HEK293 (cell line): Measurements from ENCODE around the gene CNTFR.

ENCODE experiments used
- CTCF ChIA-PET: fragments of 350-600 bp; formaldehyde crosslinking; extraction: SDS; loops from one replicate; lab custom pipeline; 2021; ENCODE audit warnings: antibody characterized with exemption; lab: Yijun Ruan, JAX
- POLR2A ChIA-PET: fragments of 300-600 bp; formaldehyde crosslinking; extraction: SDS; loops from one replicate; lab custom pipeline; 2020; ENCODE audit warnings: antibody characterized with exemption, inconsistent platforms; lab: Yijun Ruan, JAX
- H3K27ac ChIP-seq: fragments of 200-500 bp; sonication (Bioruptor generic); 2 replicates; pipeline ENCODE4 v1.5.1; 2014; ENCODE audit warnings: low read depth, low read length, control low read depth, inconsistent platforms; ENCODE audit errors: extremely low read depth
- H3K36me3 ChIP-seq, 2 experiments: fragments of 200-500 bp in 1 of 2; sonication (Bioruptor generic) in 1 of 2; 1 replicate in 1 of 2; 2 replicates in 1 of 2; pipeline ENCODE4 v1.5.1; 2014 to 2017; ENCODE audit warnings: inconsistent platforms in 2 of 2, low read length in 2 of 2; ENCODE audit not compliant: control insufficient read depth in 2 of 2, insufficient read depth in 1 of 2
- H3K4me1 ChIP-seq: fragments of 200-500 bp; sonication (Bioruptor generic); 2 replicates; pipeline ENCODE4 v1.5.1; 2014; ENCODE audit warnings: mild to moderate bottlenecking, low read length, inconsistent platforms; ENCODE audit not compliant: control insufficient read depth, insufficient read depth
- H3K4me3 ChIP-seq: 2 replicates; pipeline ENCODE4 v1.5.1; 2011; ENCODE audit warnings: low read depth, mild to moderate bottlenecking, control low read depth, low read length, moderate library complexity
- H3K9me3 ChIP-seq: fragments of 200-500 bp; sonication (Bioruptor generic); 2 replicates; pipeline ENCODE4 v1.5.1; 2014; ENCODE audit warnings: low read depth, low read length, inconsistent platforms; ENCODE audit not compliant: control insufficient read depth, insufficient read depth
- FEZF1 ChIP-seq: fragments of 450-650 bp; formaldehyde crosslinking; IDR thresholded peaks from 2 replicates; pipeline ENCODE4 v1.5.1; 2016; ENCODE audit warnings: missing biosample characterization, missing genetic modification characterization
- KLF16 ChIP-seq: fragments of 450-650 bp; formaldehyde crosslinking; IDR thresholded peaks from 2 replicates; pipeline ENCODE4 v1.5.1; 2017; ENCODE audit warnings: missing biosample characterization, missing genetic modification characterization
- KLF8 ChIP-seq: fragments of 450-650 bp; formaldehyde crosslinking; IDR thresholded peaks from 2 replicates; pipeline ENCODE4 v1.5.1; 2016; ENCODE audit warnings: missing biosample characterization, missing genetic modification characterization
- WT1 ChIP-seq: fragments of 450-650 bp; formaldehyde crosslinking; IDR thresholded peaks from 2 replicates; pipeline ENCODE4 v1.5.1; 2016; ENCODE audit warnings: missing biosample characterization, missing genetic modification characterization
- ZBTB20 ChIP-seq: fragments of 450-650 bp; formaldehyde crosslinking; IDR thresholded peaks from 2 replicates; pipeline ENCODE4 v1.5.1; 2016; ENCODE audit warnings: missing biosample characterization, missing genetic modification characterization
- ZNF132 ChIP-seq: fragments of 450-650 bp; formaldehyde crosslinking; IDR thresholded peaks from 2 replicates; pipeline ENCODE4 v1.5.1; 2017; ENCODE audit warnings: missing biosample characterization, missing genetic modification characterization, borderline replicate concordance
- ZNF140 ChIP-seq: fragments of 450-650 bp; formaldehyde crosslinking; IDR thresholded peaks from 2 replicates; pipeline ENCODE4 v1.5.1; 2016; ENCODE audit warnings: missing biosample characterization, missing genetic modification characterization
- ZNF549 ChIP-seq: fragments of 450-650 bp; IDR thresholded peaks from 2 replicates; pipeline ENCODE4 v1.5.1; 2018; ENCODE audit warnings: missing biosample characterization, missing genetic modification characterization, mild to moderate bottlenecking, inconsistent platforms, moderate library complexity
- ZNF561 ChIP-seq: fragments of 450-650 bp; IDR thresholded peaks from 2 replicates; pipeline ENCODE4 v1.5.1; 2018; ENCODE audit warnings: missing biosample characterization, missing genetic modification characterization, borderline replicate concordance
- ZNF571 ChIP-seq: fragments of 450-650 bp; formaldehyde crosslinking; IDR thresholded peaks from 2 replicates; pipeline ENCODE4 v1.5.0; 2017; ENCODE audit warnings: missing biosample characterization, missing genetic modification characterization
- ZNF610 ChIP-seq: fragments of 450-650 bp; formaldehyde crosslinking; IDR thresholded peaks from 2 replicates; pipeline ENCODE4 v1.5.1; 2016; ENCODE audit warnings: missing biosample characterization, missing genetic modification characterization, borderline replicate concordance
- ZNF624 ChIP-seq: fragments of 450-650 bp; formaldehyde crosslinking; IDR thresholded peaks from 2 replicates; pipeline ENCODE4 v1.5.1; 2017; ENCODE audit warnings: missing biosample characterization, missing genetic modification characterization
- ZNF629 ChIP-seq: fragments of 450-650 bp; formaldehyde crosslinking; IDR thresholded peaks from 2 replicates; pipeline ENCODE4 v1.5.1; 2017; ENCODE audit warnings: missing biosample characterization, missing genetic modification characterization
- ZNF654 ChIP-seq: fragments of 450-650 bp; formaldehyde crosslinking; IDR thresholded peaks from 2 replicates; pipeline ENCODE4 v1.5.1; 2016; ENCODE audit warnings: low read depth, missing biosample characterization, missing genetic modification characterization
- ZNF837 ChIP-seq: fragments of 450-650 bp; formaldehyde crosslinking; IDR thresholded peaks from 2 replicates; pipeline ENCODE4 v1.5.1; 2016; ENCODE audit warnings: missing biosample characterization, missing genetic modification characterization
- ZSCAN16 ChIP-seq: fragments of 450-650 bp; formaldehyde crosslinking; IDR thresholded peaks from 2 replicates; pipeline ENCODE4 v1.5.1; 2016; ENCODE audit warnings: missing biosample characterization, missing genetic modification characterization
- TF ChIP-seq, protein P1 (sequence below): fragments of 450-650 bp; IDR thresholded peaks from 2 replicates; pipeline ENCODE4 v1.5.1; 2018; ENCODE audit warnings: missing biosample characterization, missing genetic modification characterization
- TF ChIP-seq, protein P2 (sequence below): fragments of 450-650 bp; formaldehyde crosslinking; IDR thresholded peaks from 2 replicates; pipeline ENCODE4 v1.5.1; 2017; ENCODE audit warnings: missing biosample characterization, missing genetic modification characterization
- TF ChIP-seq, protein P3 (sequence below): fragments of 450-650 bp; formaldehyde crosslinking; IDR thresholded peaks from 2 replicates; pipeline ENCODE4 v1.5.1; 2016; ENCODE audit warnings: missing biosample characterization, missing genetic modification characterization
- TF ChIP-seq, protein P4 (sequence below): fragments of 450-650 bp; formaldehyde crosslinking; IDR thresholded peaks from 2 replicates; pipeline ENCODE4 v1.5.1; 2016; ENCODE audit warnings: missing biosample characterization, missing genetic modification characterization

CNTFR gene

DNA sequence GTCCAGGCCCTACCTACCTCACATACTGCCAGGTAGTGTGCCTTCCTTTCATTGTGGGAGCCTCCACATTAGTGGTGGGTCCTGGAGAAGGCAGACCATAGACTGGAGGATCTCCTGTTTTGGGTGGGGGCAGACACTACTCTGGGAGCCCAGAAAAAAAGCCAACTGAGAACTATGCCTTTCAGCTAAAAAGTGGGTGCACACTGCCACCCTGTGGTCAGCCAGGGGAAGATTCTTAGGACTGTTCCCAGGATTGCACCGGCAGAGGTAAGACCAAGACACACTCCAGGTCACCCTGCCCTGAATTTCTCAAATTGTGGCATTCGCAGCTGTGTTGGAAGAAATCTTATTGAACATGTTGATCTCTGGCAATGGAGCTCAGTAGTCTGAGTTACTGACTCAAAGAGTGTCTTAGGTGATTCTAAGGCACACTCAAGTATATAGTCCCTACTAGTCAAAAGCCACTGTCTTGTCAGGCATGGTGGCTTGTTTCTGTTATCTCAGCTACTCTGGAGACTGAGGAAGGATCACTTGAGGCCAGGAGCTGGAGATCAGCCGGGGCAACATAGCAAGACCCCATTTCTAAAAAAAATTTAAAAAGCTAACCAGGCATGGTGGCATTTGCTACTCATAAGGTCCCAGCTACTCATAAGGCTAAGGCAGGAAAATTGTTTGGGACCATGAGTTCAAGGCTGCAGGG, 44.5 kb upstream of the CNTFR start (continued):
- no peak for TF ChIP-seq KLF8 (tag by site-specific recombination)
- TF ChIP-seq, all 188 proteins: peak for 9

DNA sequence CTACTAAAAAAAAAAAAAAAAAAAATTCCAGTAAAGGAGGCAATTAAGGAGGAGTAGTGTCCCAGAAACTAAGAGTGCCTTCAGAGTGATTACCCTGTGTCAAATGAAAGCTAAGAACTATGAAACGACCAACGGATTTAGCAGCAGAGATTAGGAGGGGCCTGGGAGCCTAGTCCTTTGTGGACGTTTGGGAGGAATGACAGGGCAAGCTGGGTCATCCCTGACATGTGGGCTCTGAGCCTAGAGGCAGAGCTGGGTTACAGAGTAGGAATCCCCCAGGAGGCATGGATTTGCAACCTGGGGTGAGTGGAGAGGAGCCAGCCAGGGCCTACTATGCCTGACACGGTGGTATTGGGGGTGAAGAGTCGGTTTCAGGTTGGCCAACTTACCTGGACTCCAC, 43.6 kb upstream of the CNTFR start:
- POLR2A ChIA-PET = interaction anchor here (0.6 to 7.0 kb wide), 9 partner anchors 13 to 464 kb away, joined by 3 to 90 read pairs (median 4); partner anchors contain the start of genes DCTN3, GALT and RPP25L
- H3K4me1 ChIP-seq = no peaks in the 10 kb centered on the region; the same call in 1 of the 2 replicates
- no peak for TF ChIP-seq KLF16 (tag by site-specific recombination)
- no peak for TF ChIP-seq ZNF624 (tag by site-specific recombination)
- TF ChIP-seq ZNF837 (tag by site-specific recombination) = no peak
- TF ChIP-seq ZNF561 (tag by site-specific recombination) = no peak
- TF ChIP-seq ZNF549 = no peak
- no peak for TF ChIP-seq WT1 (tag by site-specific recombination)
- TF ChIP-seq ZBTB20 = no peak
- TF ChIP-seq ZNF629 = no peak
- TF ChIP-seq, protein P1, sequence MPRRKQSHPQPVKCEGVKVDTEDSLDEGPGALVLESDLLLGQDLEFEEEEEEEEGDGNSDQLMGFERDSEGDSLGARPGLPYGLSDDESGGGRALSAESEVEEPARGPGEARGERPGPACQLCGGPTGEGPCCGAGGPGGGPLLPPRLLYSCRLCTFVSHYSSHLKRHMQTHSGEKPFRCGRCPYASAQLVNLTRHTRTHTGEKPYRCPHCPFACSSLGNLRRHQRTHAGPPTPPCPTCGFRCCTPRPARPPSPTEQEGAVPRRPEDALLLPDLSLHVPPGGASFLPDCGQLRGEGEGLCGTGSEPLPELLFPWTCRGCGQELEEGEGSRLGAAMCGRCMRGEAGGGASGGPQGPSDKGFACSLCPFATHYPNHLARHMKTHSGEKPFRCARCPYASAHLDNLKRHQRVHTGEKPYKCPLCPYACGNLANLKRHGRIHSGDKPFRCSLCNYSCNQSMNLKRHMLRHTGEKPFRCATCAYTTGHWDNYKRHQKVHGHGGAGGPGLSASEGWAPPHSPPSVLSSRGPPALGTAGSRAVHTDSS (tag by site-specific recombination) = no peak
- TF ChIP-seq ZNF654 = no peak
- no peak for TF ChIP-seq ZNF610
- TF ChIP-seq, protein P2, sequence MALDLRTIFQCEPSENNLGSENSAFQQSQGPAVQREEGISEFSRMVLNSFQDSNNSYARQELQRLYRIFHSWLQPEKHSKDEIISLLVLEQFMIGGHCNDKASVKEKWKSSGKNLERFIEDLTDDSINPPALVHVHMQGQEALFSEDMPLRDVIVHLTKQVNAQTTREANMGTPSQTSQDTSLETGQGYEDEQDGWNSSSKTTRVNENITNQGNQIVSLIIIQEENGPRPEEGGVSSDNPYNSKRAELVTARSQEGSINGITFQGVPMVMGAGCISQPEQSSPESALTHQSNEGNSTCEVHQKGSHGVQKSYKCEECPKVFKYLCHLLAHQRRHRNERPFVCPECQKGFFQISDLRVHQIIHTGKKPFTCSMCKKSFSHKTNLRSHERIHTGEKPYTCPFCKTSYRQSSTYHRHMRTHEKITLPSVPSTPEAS (tag by site-specific recombination) = no peak
- TF ChIP-seq, protein P3, sequence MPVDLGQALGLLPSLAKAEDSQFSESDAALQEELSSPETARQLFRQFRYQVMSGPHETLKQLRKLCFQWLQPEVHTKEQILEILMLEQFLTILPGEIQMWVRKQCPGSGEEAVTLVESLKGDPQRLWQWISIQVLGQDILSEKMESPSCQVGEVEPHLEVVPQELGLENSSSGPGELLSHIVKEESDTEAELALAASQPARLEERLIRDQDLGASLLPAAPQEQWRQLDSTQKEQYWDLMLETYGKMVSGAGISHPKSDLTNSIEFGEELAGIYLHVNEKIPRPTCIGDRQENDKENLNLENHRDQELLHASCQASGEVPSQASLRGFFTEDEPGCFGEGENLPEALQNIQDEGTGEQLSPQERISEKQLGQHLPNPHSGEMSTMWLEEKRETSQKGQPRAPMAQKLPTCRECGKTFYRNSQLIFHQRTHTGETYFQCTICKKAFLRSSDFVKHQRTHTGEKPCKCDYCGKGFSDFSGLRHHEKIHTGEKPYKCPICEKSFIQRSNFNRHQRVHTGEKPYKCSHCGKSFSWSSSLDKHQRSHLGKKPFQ (tag by site-specific recombination) = no peak
- no peak for TF ChIP-seq ZNF140 (tag by site-specific recombination)
- TF ChIP-seq ZSCAN16 (tag by site-specific recombination) = no peak
- no peak for TF ChIP-seq ZNF132
- TF ChIP-seq FEZF1 (tag by site-specific recombination) = no peak
- TF ChIP-seq, protein P4, sequence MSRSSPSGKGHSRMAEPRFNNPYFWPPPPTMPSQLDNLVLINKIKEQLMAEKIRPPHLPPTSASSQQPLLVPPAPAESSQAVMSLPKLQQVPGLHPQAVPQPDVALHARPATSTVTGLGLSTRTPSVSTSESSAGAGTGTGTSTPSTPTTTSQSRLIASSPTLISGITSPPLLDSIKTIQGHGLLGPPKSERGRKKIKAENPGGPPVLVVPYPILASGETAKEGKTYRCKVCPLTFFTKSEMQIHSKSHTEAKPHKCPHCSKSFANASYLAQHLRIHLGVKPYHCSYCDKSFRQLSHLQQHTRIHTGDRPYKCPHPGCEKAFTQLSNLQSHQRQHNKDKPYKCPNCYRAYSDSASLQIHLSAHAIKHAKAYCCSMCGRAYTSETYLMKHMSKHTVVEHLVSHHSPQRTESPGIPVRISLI (tag by site-specific recombination) = no peak
- TF ChIP-seq ZNF571 (tag by site-specific recombination) = no peak
- TF ChIP-seq, all 188 proteins: peak for 0
- Histone ChIP-seq H3K9me3 (no peaks in the 10 kb centered on the region), H3K4me3 (no peak overlapping the region), H3K36me3 (peaks cover 0 to 15% of the 10 kb centered on the region in 2 experiments; a peak in 2 of 3 replicates), H3K27ac (no peak overlapping the region)
- CTCF ChIA-PET = interaction anchor here (0.6 to 8.3 kb wide), 21 partner anchors 10 to 318 kb away, joined by 3 to 164 read pairs (median 5); partner anchors contain the start of genes DCTN3, GALT, IL11RA and RPP25L
